HepG2 (cell line): ENCODE measurements around the gene CAPZB. TPM values are rescaled to one million over a fixed set of nuclear protein-coding genes. Genes with fewer than 3 reads are reported as not detected.
A peak's percentile ranks its signal among the peaks of the same experiment; 100 is the strongest.

Experiments used
- AGO2 ChIP-seq: fragments of 200-400 bp; formaldehyde crosslinking; optimal IDR thresholded peaks from 2 replicates; pipeline ENCODE3; 2017; ENCODE audit warnings: mild to moderate bottlenecking, low read depth, low read length, moderate library complexity
- BATF2 ChIP-seq: sonication (generic); formaldehyde crosslinking; IDR thresholded peaks from 2 replicates; pipeline ENCODE4 v1.8.0; 2022; ENCODE audit warnings: mild to moderate bottlenecking, missing genetic modification reagents, moderate library complexity
- CBX5 ChIP-seq: sonication (generic); formaldehyde crosslinking; IDR thresholded peaks from 2 replicates; pipeline ENCODE4 v1.4.0; 2020; ENCODE audit warnings: missing genetic modification reagents, borderline replicate concordance
- EEA1 ChIP-seq: sonication (generic); formaldehyde crosslinking; IDR thresholded peaks from 2 replicates; pipeline ENCODE4 v1.5.1; 2020; ENCODE audit warnings: mild to moderate bottlenecking, missing genetic modification reagents, borderline replicate concordance
- FOXM1 ChIP-seq: sonication (generic); formaldehyde crosslinking; IDR thresholded peaks from 2 replicates; pipeline ENCODE4 v1.5.0; 2020; ENCODE audit warnings: missing genetic modification reagents
- GATAD2A ChIP-seq: IDR thresholded peaks from 2 replicates; pipeline ENCODE4 v1.6.1; 2016
- GFI1 ChIP-seq: sonication (generic); formaldehyde crosslinking; IDR thresholded peaks from 2 replicates; pipeline ENCODE4 v1.5.0; 2020; ENCODE audit warnings: missing genetic modification reagents, mild to moderate bottlenecking, borderline replicate concordance
- GPN1 ChIP-seq: sonication (generic); formaldehyde crosslinking; IDR thresholded peaks from 2 replicates; pipeline ENCODE4 v1.5.1; 2020; ENCODE audit warnings: missing genetic modification reagents, borderline replicate concordance
- HNRNPLL ChIP-seq: fragments of 200-400 bp; formaldehyde crosslinking; IDR thresholded peaks from 2 replicates; pipeline ENCODE4 v1.6.1; 2017; ENCODE audit warnings: mild to moderate bottlenecking, low read depth, low read length; ENCODE audit not compliant: poor library complexity, severe bottlenecking
- HNRNPUL1 ChIP-seq: fragments of 200-400 bp; formaldehyde crosslinking; IDR thresholded peaks from 2 replicates; pipeline ENCODE4 v1.6.1; 2017; ENCODE audit warnings: low read depth, mild to moderate bottlenecking, low read length, moderate library complexity
- HOXA3 ChIP-seq: sonication (generic); formaldehyde crosslinking; IDR thresholded peaks from 2 replicates; pipeline ENCODE4 v1.5.0; 2020; ENCODE audit warnings: missing genetic modification reagents
- HOXA9 ChIP-seq: sonication (generic); formaldehyde crosslinking; IDR thresholded peaks from 2 replicates; pipeline ENCODE4 v1.8.1; 2022; ENCODE audit warnings: missing genetic modification reagents, mild to moderate bottlenecking, moderate library complexity, borderline replicate concordance
- MXI1 ChIP-seq: IDR thresholded peaks from 3 replicates; pipeline ENCODE4 v1.6.1; 2012; ENCODE audit warnings: low read depth, low read length, inconsistent platforms, borderline replicate concordance
- NFE2 ChIP-seq: sonication (generic); formaldehyde crosslinking; IDR thresholded peaks from 2 replicates; pipeline ENCODE4 v1.4.0; 2020; ENCODE audit warnings: missing genetic modification reagents
- NR3C1 ChIP-seq: sonication (generic); formaldehyde crosslinking; IDR thresholded peaks from 2 replicates; pipeline ENCODE4 v1.4.0; 2020; ENCODE audit warnings: missing genetic modification reagents
- PAWR ChIP-seq: sonication (generic); formaldehyde crosslinking; IDR thresholded peaks from 2 replicates; pipeline ENCODE4 v1.4.0; 2020; ENCODE audit warnings: missing genetic modification reagents, mild to moderate bottlenecking, borderline replicate concordance
- PHF20 ChIP-seq: sonication (generic); formaldehyde crosslinking; IDR thresholded peaks from 2 replicates; pipeline ENCODE4 v1.5.0; 2020; ENCODE audit warnings: mild to moderate bottlenecking, missing genetic modification reagents
- RBFOX2 ChIP-seq: fragments of 200-400 bp; formaldehyde crosslinking; IDR thresholded peaks from 2 replicates; pipeline ENCODE4 v1.6.1; 2017; ENCODE audit warnings: low read depth, mild to moderate bottlenecking, low read length
- SKI ChIP-seq: fragments of 450-650 bp; IDR thresholded peaks from one replicate; pipeline ENCODE4 v1.6.1; 2018; ENCODE audit warnings: mild to moderate bottlenecking; ENCODE audit not compliant: partially characterized antibody
- SMAD1 ChIP-seq: sonication (generic); formaldehyde crosslinking; IDR thresholded peaks from 2 replicates; pipeline ENCODE4 v1.4.0; 2020; ENCODE audit warnings: missing genetic modification reagents, low read depth, mild to moderate bottlenecking, borderline replicate concordance
- UBTF ChIP-seq: sonication (generic); formaldehyde crosslinking; IDR thresholded peaks from 2 replicates; pipeline ENCODE4 v1.4.0; 2020; ENCODE audit warnings: mild to moderate bottlenecking, missing genetic modification reagents
- ZNF256 ChIP-seq: sonication (generic); formaldehyde crosslinking; conservative IDR thresholded peaks from 2 replicates; pipeline ENCODE4 v1.4.0; 2020; ENCODE audit warnings: missing genetic modification reagents
- ZNF326 ChIP-seq: sonication (generic); formaldehyde crosslinking; IDR thresholded peaks from 2 replicates; pipeline ENCODE4 v1.4.0; 2020; ENCODE audit warnings: missing genetic modification reagents, borderline replicate concordance
- ZNF354B ChIP-seq: sonication (generic); formaldehyde crosslinking; IDR thresholded peaks from 2 replicates; pipeline ENCODE4 v1.8.0; 2022; ENCODE audit warnings: mild to moderate bottlenecking, missing genetic modification reagents
- ZNF598 ChIP-seq: sonication (generic); formaldehyde crosslinking; IDR thresholded peaks from 2 replicates; pipeline ENCODE4 v1.5.1; 2020; ENCODE audit warnings: mild to moderate bottlenecking, missing genetic modification reagents, borderline replicate concordance
- ZNF670 ChIP-seq: sonication (generic); formaldehyde crosslinking; IDR thresholded peaks from 2 replicates; pipeline ENCODE4 v1.8.0; 2022; ENCODE audit warnings: mild to moderate bottlenecking, missing genetic modification reagents, borderline replicate concordance
- ZNF782 ChIP-seq: sonication (generic); formaldehyde crosslinking; IDR thresholded peaks from 2 replicates; pipeline ENCODE4 v1.4.0; 2020; ENCODE audit warnings: missing genetic modification reagents, mild to moderate bottlenecking, borderline replicate concordance
- ZSCAN21 ChIP-seq: sonication (generic); formaldehyde crosslinking; IDR thresholded peaks from 2 replicates; pipeline ENCODE4 v1.8.0; 2022; ENCODE audit warnings: mild to moderate bottlenecking, missing genetic modification reagents, moderate library complexity, borderline replicate concordance
- polyA plus RNA-seq, 8 experiments: library from polyadenylated mRNA; depleted of rRNA in 3 of 8; stranded (reverse) in 7 of 8; unstranded in 1 of 8; fragments of >200 nt; fragmentation: Illumina TruSeq in 4 of 8; extraction: Trizol in 4 of 8; gene quantifications; 2 replicates each; pipeline versions ENCODE4 v1.2.1 to v1.2.3, GENCODE V29; 2011 to 2016; ENCODE audit warnings: low read depth in 4 of 8, missing spikeins in 1 of 8, mixed read lengths in 1 of 8; ENCODE audit not compliant: insufficient read depth in 1 of 8
- total RNA-seq, 5 experiments: library from RNA; depleted of rRNA; stranded (reverse); fragments of >200 nt; fragmentation: Illumina TruSeq; extraction: Trizol; gene quantifications; 2 replicates each; pipeline ENCODE4 v1.2.3, GENCODE V29; 2016; ENCODE audit warnings: low read depth in 1 of 5

Gene CAPZB
- total and polyA plus RNA-seq, 2 of the 13 experiments (the other 11 are each of a cell fraction or from before 2014, with no cell fraction given), result 58.9 to 76.9 TPM

GRCh38 chr1:19311931-19312781, 173.2 kb downstream of the CAPZB start, which contains the start of the genes AKR7A2 and SLC66A1 (continued):
- TF ChIP-seq SMAD1 (CRISPR knock-in tag) (peak; percentile 87; the same call in 1 of the 2 replicates), ZNF256 (CRISPR knock-in tag) (no peak), GPN1 (CRISPR knock-in tag) (no peak), ZNF354B (CRISPR knock-in tag) (no peak), RBFOX2 (peak; percentile 91), GFI1 (peak; percentile 37; the same call in 1 of the 2 replicates), NFE2 (CRISPR knock-in tag) (no peak), HNRNPUL1 (no peak), UBTF (CRISPR knock-in tag) (peak; percentile 80), EEA1 (no peak; the same call in 1 of the 2 replicates), MXI1 (peak; percentile 86; the same call in 1 of the 3 replicates), ZNF326 (CRISPR knock-in tag) (no peak), ZNF670 (CRISPR knock-in tag) (0 out of 2 replicates have a peak, but pooled peaks have one; percentile 43), ZNF598 (CRISPR knock-in tag) (0 out of 2 replicates have a peak, but pooled peaks have one; percentile 60), CBX5 (no peak), FOXM1 (CRISPR knock-in tag) (no peak), HOXA9 (CRISPR knock-in tag) (0 out of 2 replicates have a peak, but pooled peaks have one; percentile 67), ZSCAN21 (peak; percentile 50; the same call in 1 of the 2 replicates), HNRNPLL (peak; percentile 79), ZNF782 (CRISPR knock-in tag) (no peak), PHF20 (peak; percentile 76), HOXA3 (CRISPR knock-in tag) (peak; percentile 57; the same call in 1 of the 2 replicates), PAWR (CRISPR knock-in tag) (no peak), GATAD2A (no peak), NR3C1 (CRISPR knock-in tag) (no peak), AGO2 (peak; percentile 66), SKI (peak; percentile 50), BATF2 (CRISPR knock-in tag) (peak; percentile 66; the same call in 1 of the 2 replicates)
